ENCODE data around the gene SHISA4.

Gene SHISA4

GRCh38 chr1:201925981-201926645, 37.4 kb downstream of the SHISA4 start:
- TF ChIP-seq, protein P1, sequence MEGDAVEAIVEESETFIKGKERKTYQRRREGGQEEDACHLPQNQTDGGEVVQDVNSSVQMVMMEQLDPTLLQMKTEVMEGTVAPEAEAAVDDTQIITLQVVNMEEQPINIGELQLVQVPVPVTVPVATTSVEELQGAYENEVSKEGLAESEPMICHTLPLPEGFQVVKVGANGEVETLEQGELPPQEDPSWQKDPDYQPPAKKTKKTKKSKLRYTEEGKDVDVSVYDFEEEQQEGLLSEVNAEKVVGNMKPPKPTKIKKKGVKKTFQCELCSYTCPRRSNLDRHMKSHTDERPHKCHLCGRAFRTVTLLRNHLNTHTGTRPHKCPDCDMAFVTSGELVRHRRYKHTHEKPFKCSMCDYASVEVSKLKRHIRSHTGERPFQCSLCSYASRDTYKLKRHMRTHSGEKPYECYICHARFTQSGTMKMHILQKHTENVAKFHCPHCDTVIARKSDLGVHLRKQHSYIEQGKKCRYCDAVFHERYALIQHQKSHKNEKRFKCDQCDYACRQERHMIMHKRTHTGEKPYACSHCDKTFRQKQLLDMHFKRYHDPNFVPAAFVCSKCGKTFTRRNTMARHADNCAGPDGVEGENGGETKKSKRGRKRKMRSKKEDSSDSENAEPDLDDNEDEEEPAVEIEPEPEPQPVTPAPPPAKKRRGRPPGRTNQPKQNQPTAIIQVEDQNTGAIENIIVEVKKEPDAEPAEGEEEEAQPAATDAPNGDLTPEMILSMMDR (IDR thresholded peaks at IDR 0.05), result no peak
- Histone ChIP-seq H3K27me3 (peaks cover 13% of the 10 kb centered on the region), H3K4me1 (ENCODE audit: control insufficient read depth in 1 of 2, insufficient read depth in 1 of 2, low read depth in 1 of 2, low read length in 1 of 2) (no peaks in the 10 kb centered on the region), H3K36me3 (no peaks in the 10 kb centered on the region), H3K27ac (no peak overlapping the region), H3K4me3 (ENCODE audit: low read depth in 1 of 2, low read length in 1 of 2) (no peak overlapping the region), H3K9me3 (no peaks in the 10 kb centered on the region)

- Histone ChIP-seq H3K27me3 (peaks cover 13% of the 10 kb centered on the region), H3K27ac (no peak overlapping the region), H3K4me1 (ENCODE audit: control insufficient read depth in 1 of 2, insufficient read depth in 1 of 2, low read depth in 1 of 2, low read length in 1 of 2) (no peaks in the 10 kb centered on the region), H3K9me3 (no peaks in the 10 kb centered on the region), H3K36me3 (no peaks in the 10 kb centered on the region), H3K4me3 (ENCODE audit: low read depth in 1 of 2, low read length in 1 of 2) (no peak overlapping the region)
- TF ChIP-seq, protein P1 (IDR thresholded peaks at IDR 0.05), result no peak
Measured at GRCh38 chr1:201928266-201928665, 39.6 kb downstream of the SHISA4 start.

- no peaks in the 10 kb centered on the region for H3K9me3 ChIP-seq
- no peaks in the 10 kb centered on the region for H3K4me1 ChIP-seq (ENCODE audit: control insufficient read depth in 1 of 2, insufficient read depth in 1 of 2, low read depth in 1 of 2, low read length in 1 of 2)
- no peaks in the 10 kb centered on the region for H3K36me3 ChIP-seq
- H3K27me3 ChIP-seq, result peaks cover 27% of the 10 kb centered on the region
- TF ChIP-seq, protein P1 (IDR thresholded peaks at IDR 0.05), result no peak
- no peak overlapping the region for H3K4me3 ChIP-seq (ENCODE audit: low read depth in 1 of 2, low read length in 1 of 2)
- no peak overlapping the region for H3K27ac ChIP-seq
Measured at GRCh38 chr1:201930137-201930536, 41.4 kb downstream of the SHISA4 start.

DNA sequence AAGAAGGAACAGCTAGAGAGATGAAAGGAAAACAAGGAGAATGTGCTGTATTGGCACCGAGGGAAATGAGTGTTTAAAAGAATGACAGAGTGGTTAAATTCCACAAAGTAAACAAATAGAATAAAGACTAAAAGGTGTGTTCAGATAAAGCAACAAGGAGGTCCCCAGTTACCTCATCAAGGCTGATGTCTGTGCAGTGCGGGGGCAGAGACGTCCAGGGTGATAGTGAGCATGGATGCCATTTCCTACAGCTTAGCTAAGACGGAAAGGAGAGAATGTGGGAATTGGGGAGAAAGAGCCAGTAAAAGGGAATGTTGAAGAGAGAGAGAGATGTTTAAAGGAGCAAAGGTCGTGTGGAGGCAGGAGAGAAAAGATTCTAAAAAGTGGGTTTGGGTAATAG, 42.1 kb downstream of the SHISA4 start:
- Histone ChIP-seq H3K9me3 (no peaks in the 10 kb centered on the region), H3K36me3 (no peaks in the 10 kb centered on the region), H3K27ac (no peak overlapping the region), H3K27me3 (peaks cover 27% of the 10 kb centered on the region), H3K4me3 (ENCODE audit: low read depth in 1 of 2, low read length in 1 of 2) (no peak overlapping the region), H3K4me1 (ENCODE audit: control insufficient read depth in 1 of 2, insufficient read depth in 1 of 2, low read depth in 1 of 2, low read length in 1 of 2) (no peaks in the 10 kb centered on the region)
- TF ChIP-seq, protein P1 (IDR thresholded peaks at IDR 0.05), result no peak

- TF ChIP-seq, protein P1 (IDR thresholded peaks at IDR 0.05), result no peak
- Histone ChIP-seq H3K27ac (no peak overlapping the region), H3K9me3 (no peaks in the 10 kb centered on the region), H3K4me1 (ENCODE audit: control insufficient read depth in 1 of 2, insufficient read depth in 1 of 2, low read depth in 1 of 2, low read length in 1 of 2) (no peaks in the 10 kb centered on the region), H3K4me3 (ENCODE audit: low read depth in 1 of 2, low read length in 1 of 2) (no peak overlapping the region), H3K27me3 (peaks cover 24% of the 10 kb centered on the region), H3K36me3 (no peaks in the 10 kb centered on the region)
Measured at GRCh38 chr1:201933840-201934430, 45.2 kb downstream of the SHISA4 start.
